ENCODE results near the gene FRMD1. TPM values are rescaled to one million over a fixed set of nuclear protein-coding genes. Genes with fewer than 3 reads are reported as not detected.
A peak's percentile ranks its signal among the peaks of the same experiment; 100 is the strongest.

FRMD1 gene
- total and polyA plus RNA-seq, 2 of the 8 experiments (the other 6 are each of a cell fraction or from before 2014, with no cell fraction given), result 0.36 TPM; not detected in 1

DNA sequence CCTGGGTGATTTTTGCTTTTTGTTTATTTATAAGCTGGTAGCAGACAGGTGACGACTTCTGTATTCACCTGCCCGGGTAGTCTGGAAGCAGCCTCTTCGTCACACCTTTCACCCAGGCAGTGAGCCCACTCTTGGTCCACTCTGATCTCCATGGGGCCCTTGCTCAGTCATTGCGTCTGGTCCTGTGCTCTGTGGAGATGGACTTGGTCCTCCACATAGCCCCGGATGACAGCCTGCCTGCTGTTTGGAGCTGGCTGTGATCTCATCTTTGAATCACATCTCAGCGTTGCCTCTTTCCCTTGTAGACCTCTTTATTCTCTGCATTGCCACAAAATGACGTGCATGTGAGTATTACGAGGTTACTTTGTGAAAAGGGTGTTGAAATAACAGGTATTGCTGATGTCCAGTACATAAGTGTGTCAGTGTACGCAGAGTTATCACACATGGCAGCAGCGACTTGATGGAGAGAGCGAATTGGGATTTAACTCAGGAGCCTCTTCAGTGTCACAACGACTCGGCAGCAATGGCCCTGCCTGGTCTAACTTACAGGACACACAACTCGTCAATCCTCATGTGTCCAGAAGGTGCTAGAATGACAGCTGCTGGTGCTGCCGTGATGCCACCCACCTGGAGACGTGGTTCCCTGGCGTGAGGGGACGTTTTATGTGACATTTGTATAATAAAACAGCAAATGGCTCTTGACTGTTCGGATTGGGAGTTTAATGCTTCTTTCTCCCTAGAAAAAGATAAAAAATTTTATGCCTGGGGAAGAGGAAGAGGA is 24.2 kb upstream of the FRMD1 start:
- POLR2A ChIA-PET (ENCODE audit: partially characterized antibody), result no interaction called here
- Histone ChIP-seq H3K36me3 (ENCODE audit: control insufficient read depth in 2 of 4, insufficient read depth in 4 of 4, low read length in 3 of 4) (no peaks in the 10 kb centered on the region), H3K23ac (ENCODE audit: insufficient read length) (no peak overlapping the region), H3K14ac (ENCODE audit: insufficient read length) (no peak overlapping the region), H3K9ac (replicated peaks in 1 of 4; ENCODE audit: extremely low read depth in 1 of 4, low read depth in 3 of 4, low read length in 3 of 4) (no peak overlapping the region), H3K79me2 (ENCODE audit: control insufficient read depth in 1 of 2, insufficient read depth in 2 of 2, low read length in 2 of 2) (no peaks in the 10 kb centered on the region), H3K56ac (replicated peaks; ENCODE audit: insufficient read length, low read depth, low read length) (no peak overlapping the region), H2AFZ (ENCODE audit: low read length) (no peak overlapping the region), H2BK15ac (ENCODE audit: low read length) (no peak overlapping the region), H4K91ac (replicated peaks; ENCODE audit: insufficient read length, low read length) (peak overlapping the region; percentile 41), H4K8ac (ENCODE audit: extremely low read depth, insufficient read depth, low read length) (no peak overlapping the region), H3K79me1 (ENCODE audit: low read depth, low read length) (no peaks in the 10 kb centered on the region), H2BK20ac (ENCODE audit: low read length) (no peak overlapping the region), H4K20me1 (replicated peaks in 1 of 2; ENCODE audit: control insufficient read depth in 1 of 2, insufficient read depth in 2 of 2, low read length in 2 of 2) (no peaks in the 10 kb centered on the region), H3K18ac (ENCODE audit: extremely low read depth, low read length) (no peak overlapping the region), H3K27me3 (replicated peaks in 1 of 4; ENCODE audit: control insufficient read depth in 3 of 4, extremely low read depth in 1 of 4, insufficient read depth in 3 of 4, low read length in 3 of 4) (peaks cover 9 to 30% (median 21%) of the 10 kb centered on the region in 4 experiments; a peak in 6 of 7 replicates), H3K4me2 (ENCODE audit: insufficient read depth in 1 of 2, low read depth in 2 of 2, low read length in 2 of 2) (no peak overlapping the region), H3K4me1 (replicated peaks in 1 of 4; ENCODE audit: control insufficient read depth in 3 of 4, insufficient read depth in 4 of 4, low read length in 3 of 4) (peaks cover 2 to 12% (median 5%) of the 10 kb centered on the region in 4 experiments; a peak in 6 of 7 replicates), H2AK5ac (ENCODE audit: low read depth, low read length) (no peak overlapping the region), H3K9me3 (ENCODE audit: insufficient read depth in 2 of 2, low read depth in 1 of 2, low read length in 1 of 2) (no peaks in the 10 kb centered on the region), H3K27ac (ENCODE audit: low read depth, low read length) (no peak overlapping the region), H3K4me3 (ENCODE audit: extremely low read depth in 1 of 4, insufficient read depth in 2 of 4, low read depth in 3 of 4, low read length in 4 of 4) (no peak overlapping the region), H2BK5ac (ENCODE audit: low read depth, low read length) (no peak overlapping the region), H2BK120ac (replicated peaks; ENCODE audit: low read depth, low read length) (no peak overlapping the region), H3K4ac (replicated peaks; ENCODE audit: insufficient read length, low read depth, low read length) (no peak overlapping the region), H3K23me2 (ENCODE audit: low read depth, low read length) (no peaks in the 10 kb centered on the region), H2BK12ac (ENCODE audit: low read depth, low read length) (0 out of 2 replicates have a peak overlapping the region, but pooled peaks have one; percentile 7), H4K5ac (ENCODE audit: insufficient read length, low read depth, low read length) (no peak overlapping the region)
- CTCF ChIA-PET (ENCODE audit: partially characterized antibody), result interaction anchor here (0.8 to 1.8 kb wide), 7 partner anchors 12 to 46 kb away, joined by 3 to 5 read pairs (median 3); no protein-coding TSS in a partner anchor
- 83% methylated on average over 19 of the region's 19 CpGs; no CpG with 5 or more reads in 1 of the 2 experiments for WGBS, 2 experiments (ENCODE audit: extremely low coverage in 1 of 2, insufficient coverage in 1 of 2, insufficient read length in 1 of 2, insufficient replicate concordance in 2 of 2, low coverage in 1 of 2, low lambda C conversion rate in 2 of 2, missing lambda C conversion rate in 1 of 2)
- FAIRE-seq, result no peak
- DNase-seq (ENCODE audit: low read depth in 1 of 2, low spot score in 2 of 2), result no peak
- TF ChIP-seq SIRT6 (IDR thresholded peaks at IDR 0.05; ENCODE audit: low read length) (no peak), CBX5 (IDR thresholded peaks at IDR 0.05; ENCODE audit: low read depth, low read length) (no peak), CHD2 (IDR thresholded peaks at IDR 0.05; ENCODE audit: low read length) (no peak), SIN3A (conservative IDR thresholded peaks at IDR 0.05 in 1 of 2, IDR thresholded peaks at IDR 0.05 in 1 of 2; ENCODE audit: low read depth in 1 of 2, low read length in 2 of 2) (no peak), ZNF274 (IDR thresholded peaks at IDR 0.05; ENCODE audit: borderline replicate concordance, extremely low read depth, low read length) (no peak), RXRA (IDR thresholded peaks at IDR 0.05; ENCODE audit: insufficient read depth, low read depth, low read length) (no peak), RAD21 (IDR thresholded peaks at IDR 0.05 in 1 of 2, conservative IDR thresholded peaks at IDR 0.05 in 1 of 2; ENCODE audit: low read depth in 2 of 2, low read length in 2 of 2) (no peak), ASH2L (IDR thresholded peaks at IDR 0.05; ENCODE audit: low read length) (no peak), SAP30 (IDR thresholded peaks at IDR 0.05; ENCODE audit: insufficient read depth, insufficient replicate concordance, low read length) (no peak)
- TF ChIP-seq, protein P1, sequence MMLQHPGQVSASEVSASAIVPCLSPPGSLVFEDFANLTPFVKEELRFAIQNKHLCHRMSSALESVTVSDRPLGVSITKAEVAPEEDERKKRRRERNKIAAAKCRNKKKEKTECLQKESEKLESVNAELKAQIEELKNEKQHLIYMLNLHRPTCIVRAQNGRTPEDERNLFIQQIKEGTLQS (IDR thresholded peaks at IDR 0.05; ENCODE audit: insufficient read depth, low read depth, low read length), result no peak
